Neural progenitor cell (in vitro differentiated cells): ENCODE data around the gene FRY. TPM values are rescaled to one million over a fixed set of nuclear protein-coding genes. Genes with fewer than 3 reads are reported as not detected.

Experiments
- DNase-seq: peaks from one replicate; pipeline ENCODE4 v3.0.0-alpha.2; 2016; ENCODE audit warnings: low spot score
- H2AFZ ChIP-seq: fragments of 200-600 bp; sonication (generic); replicated peaks from 2 replicates; pipeline ENCODE4 v1.6.1; 2016; ENCODE audit warnings: antibody characterized with exemption
- H3F3A ChIP-seq: fragments of 200-600 bp; sonication (generic); 2 replicates; pipeline ENCODE4 v1.6.1; 2016; ENCODE audit warnings: antibody characterized with exemption, low read depth
- H3K27ac ChIP-seq: fragments of 200-600 bp; sonication (generic); 2 replicates; pipeline ENCODE4 v1.5.1; 2016; ENCODE audit warnings: mild to moderate bottlenecking
- H3K27me3 ChIP-seq: fragments of 200-600 bp; sonication (generic); 2 replicates; pipeline ENCODE4 v1.6.1; 2016; ENCODE audit warnings: mild to moderate bottlenecking, moderate library complexity
- H3K36me3 ChIP-seq: fragments of 200-600 bp; sonication (generic); 2 replicates; pipeline ENCODE4 v1.5.1; 2016
- H3K4me1 ChIP-seq: fragments of 200-600 bp; sonication (generic); 2 replicates; pipeline ENCODE4 v1.6.1; 2016; ENCODE audit warnings: mixed run types
- H3K4me2 ChIP-seq: fragments of 200-600 bp; sonication (generic); 2 replicates; pipeline ENCODE4 v1.6.1; 2016
- H3K4me3 ChIP-seq: fragments of 200-600 bp; sonication (generic); 2 replicates; pipeline ENCODE4 v1.5.1; 2016
- H3K79me2 ChIP-seq: fragments of 200-600 bp; sonication (generic); 2 replicates; pipeline ENCODE4 v1.6.1; 2016; ENCODE audit warnings: low read depth
- H3K9ac ChIP-seq: fragments of 200-600 bp; sonication (generic); 2 replicates; pipeline ENCODE4 v1.6.1; 2016
- H3K9me3 ChIP-seq: fragments of 200-600 bp; sonication (generic); 2 replicates; pipeline ENCODE4 v1.5.1; 2016; ENCODE audit warnings: low read depth
- H4K20me1 ChIP-seq: fragments of 200-600 bp; sonication (generic); 2 replicates; pipeline ENCODE4 v1.6.1; 2016; ENCODE audit warnings: low read depth
- H3K27ac Mint-ChIP-seq: 3 replicates; pipeline ENCODE4 v1.8.0; 2021; ENCODE audit warnings: mixed read lengths
- H3K27me3 Mint-ChIP-seq: 2 replicates; pipeline ENCODE4 v1.8.0; 2022; ENCODE audit warnings: low read depth, mild to moderate bottlenecking, inconsistent platforms, moderate library complexity, mixed read lengths; ENCODE audit not compliant: insufficient read depth
- H3K36me3 Mint-ChIP-seq: 3 replicates; pipeline ENCODE4 v1.8.0; 2021; ENCODE audit warnings: mixed read lengths
- H3K4me1 Mint-ChIP-seq: 3 replicates; pipeline ENCODE4 v1.8.0; 2021; ENCODE audit warnings: mixed read lengths
- H3K4me3 Mint-ChIP-seq: 3 replicates; pipeline ENCODE4 v1.8.0; 2021; ENCODE audit warnings: mild to moderate bottlenecking, moderate library complexity, mixed read lengths
- H3K9me3 Mint-ChIP-seq: 3 replicates; pipeline ENCODE4 v1.8.0; 2020; ENCODE audit warnings: mixed read lengths
- CTCF ChIP-seq: fragments of 200-600 bp; sonication (generic); IDR thresholded peaks from 2 replicates; pipeline ENCODE4 v1.5.1; 2017; ENCODE audit warnings: antibody characterized with exemption, mild to moderate bottlenecking
- EZH2 ChIP-seq: fragments of 200-600 bp; sonication (generic); IDR thresholded peaks from 2 replicates; pipeline ENCODE4 v1.6.1; 2017; ENCODE audit warnings: antibody characterized with exemption, mild to moderate bottlenecking, moderate library complexity
- EZH2phosphoT487 ChIP-seq: fragments of 200-600 bp; sonication (generic); IDR thresholded peaks from 2 replicates; pipeline ENCODE4 v1.6.1; 2017; ENCODE audit warnings: antibody characterized with exemption
- total RNA-seq: library from RNA; depleted of rRNA; stranded (reverse); fragments of >200 nt; gene quantifications from 2 replicates; pipeline ENCODE4 v1.2.3, GENCODE V29; 2015; ENCODE audit warnings: low replicate concordance

The FRY gene
- total RNA-seq, 1 donor from 2014 or later, result 12.6 TPM

- Histone ChIP-seq H2AFZ (no peak overlapping the region), H3F3A (peaks cover 14% of the 10 kb centered on the region), H3K4me2 (no peak overlapping the region), H3K79me2 (no peaks in the 10 kb centered on the region), H3K27me3 (no peaks in the 10 kb centered on the region), H3K4me1 (peaks cover 49% of the 10 kb centered on the region), H3K9me3 (no peaks in the 10 kb centered on the region), H3K27ac (peak overlapping the region; percentile 72), H3K4me3 (no peak overlapping the region), H3K9ac (no peak overlapping the region), H4K20me1 (no peaks in the 10 kb centered on the region), H3K36me3 (no peaks in the 10 kb centered on the region)
- Mint-ChIP-seq H3K9me3 (no peaks in the 10 kb centered on the region), H3K36me3 (no peaks in the 10 kb centered on the region), H3K27me3 (peaks cover 3% of the 10 kb centered on the region), H3K4me1 (peaks cover 3% of the 10 kb centered on the region), H3K4me3 (no peak overlapping the region), H3K27ac (no peak overlapping the region)
- TF ChIP-seq EZH2phosphoT487 (no peak), CTCF (no peak), EZH2 (no peak)
- DNase-seq, result no peak
Measured at GRCh38 chr13:32081591-32081990, 50.0 kb downstream of the FRY start.

GRCh38 chr13:32086366-32086765 lies 54.8 kb downstream of the FRY start:
- Histone ChIP-seq H3K9me3 (no peaks in the 10 kb centered on the region), H3K4me1 (peaks cover 55% of the 10 kb centered on the region), H3K9ac (no peak overlapping the region), H3K36me3 (no peaks in the 10 kb centered on the region), H3K4me3 (no peak overlapping the region), H2AFZ (no peak overlapping the region), H3F3A (peaks cover 16% of the 10 kb centered on the region), H3K27me3 (no peaks in the 10 kb centered on the region), H3K27ac (peak overlapping the region; percentile 49), H3K79me2 (no peaks in the 10 kb centered on the region), H4K20me1 (no peaks in the 10 kb centered on the region), H3K4me2 (peak overlapping the region; percentile 10)
- peak; percentile 56 for DNase-seq
- H3K4me3 Mint-ChIP-seq, result no peak overlapping the region
- no peak for TF ChIP-seq EZH2phosphoT487
- TF ChIP-seq CTCF, result no peak
- TF ChIP-seq EZH2, result no peak
- no peak overlapping the region for H3K27ac Mint-ChIP-seq
- no peaks in the 10 kb centered on the region for H3K36me3 Mint-ChIP-seq
- H3K27me3 Mint-ChIP-seq, result peaks cover 3% of the 10 kb centered on the region
- no peaks in the 10 kb centered on the region for H3K9me3 Mint-ChIP-seq
- peaks cover 3% of the 10 kb centered on the region for H3K4me1 Mint-ChIP-seq

GRCh38 chr13:32086791-32087441 lies 55.3 kb downstream of the FRY start:
- H3K4me1 Mint-ChIP-seq, result peaks cover 3% of the 10 kb centered on the region
- Histone ChIP-seq H3K9me3 (no peaks in the 10 kb centered on the region), H4K20me1 (no peaks in the 10 kb centered on the region), H3K4me1 (peaks cover 50% of the 10 kb centered on the region), H3K36me3 (no peaks in the 10 kb centered on the region), H3K27ac (peak overlapping the region; percentile 49), H3K27me3 (no peaks in the 10 kb centered on the region), H3K79me2 (no peaks in the 10 kb centered on the region), H3K9ac (no peak overlapping the region), H3K4me3 (no peak overlapping the region), H3F3A (peaks cover 16% of the 10 kb centered on the region), H2AFZ (no peak overlapping the region), H3K4me2 (peak overlapping the region; percentile 10)
- no peaks in the 10 kb centered on the region for H3K9me3 Mint-ChIP-seq
- peaks cover 3% of the 10 kb centered on the region for H3K27me3 Mint-ChIP-seq
- DNase-seq, result no peak
- TF ChIP-seq EZH2phosphoT487 (no peak), EZH2 (no peak), CTCF (no peak)
- no peak overlapping the region for H3K4me3 Mint-ChIP-seq
- H3K36me3 Mint-ChIP-seq, result no peaks in the 10 kb centered on the region
- no peak overlapping the region for H3K27ac Mint-ChIP-seq
